ENCODE measurements around the gene ZCCHC10.
"Not testable (repeated sequence)": the region's sequence is repeated elsewhere in the genome, so short reads cannot be mapped to it uniquely, and the experiment has no call there.

ZCCHC10 gene

DNA sequence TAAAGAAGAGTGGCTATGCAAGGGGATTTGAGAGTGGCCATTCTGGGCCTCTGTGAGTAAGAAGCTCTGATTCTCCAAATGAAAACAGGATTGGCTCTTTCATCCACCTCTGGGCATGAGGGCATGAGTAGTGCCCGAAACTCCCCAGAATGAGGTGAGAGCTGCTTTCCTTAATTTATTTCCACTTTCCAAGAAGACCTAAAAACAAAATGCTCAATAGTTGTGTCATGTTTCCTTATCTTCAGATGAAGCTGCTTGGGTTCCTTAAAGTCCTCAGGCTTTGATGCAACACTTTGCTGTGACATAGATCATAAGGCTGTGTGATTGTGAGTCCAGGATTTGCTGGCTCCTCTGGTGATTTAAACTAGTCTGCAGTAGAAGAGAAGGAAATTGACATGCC is 3.1 kb upstream of the ZCCHC10 start:
- DNase-seq (ENCODE audit: low read depth), result no peak
- TF ChIP-seq, protein P1, sequence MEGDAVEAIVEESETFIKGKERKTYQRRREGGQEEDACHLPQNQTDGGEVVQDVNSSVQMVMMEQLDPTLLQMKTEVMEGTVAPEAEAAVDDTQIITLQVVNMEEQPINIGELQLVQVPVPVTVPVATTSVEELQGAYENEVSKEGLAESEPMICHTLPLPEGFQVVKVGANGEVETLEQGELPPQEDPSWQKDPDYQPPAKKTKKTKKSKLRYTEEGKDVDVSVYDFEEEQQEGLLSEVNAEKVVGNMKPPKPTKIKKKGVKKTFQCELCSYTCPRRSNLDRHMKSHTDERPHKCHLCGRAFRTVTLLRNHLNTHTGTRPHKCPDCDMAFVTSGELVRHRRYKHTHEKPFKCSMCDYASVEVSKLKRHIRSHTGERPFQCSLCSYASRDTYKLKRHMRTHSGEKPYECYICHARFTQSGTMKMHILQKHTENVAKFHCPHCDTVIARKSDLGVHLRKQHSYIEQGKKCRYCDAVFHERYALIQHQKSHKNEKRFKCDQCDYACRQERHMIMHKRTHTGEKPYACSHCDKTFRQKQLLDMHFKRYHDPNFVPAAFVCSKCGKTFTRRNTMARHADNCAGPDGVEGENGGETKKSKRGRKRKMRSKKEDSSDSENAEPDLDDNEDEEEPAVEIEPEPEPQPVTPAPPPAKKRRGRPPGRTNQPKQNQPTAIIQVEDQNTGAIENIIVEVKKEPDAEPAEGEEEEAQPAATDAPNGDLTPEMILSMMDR (IDR thresholded peaks at IDR 0.05; ENCODE audit: insufficient read depth, low read depth, low read length, missing control alignments), result no peak
- no peak overlapping the region for H3K4me3 ChIP-seq (ENCODE audit: low read depth, low read length)

DNA sequence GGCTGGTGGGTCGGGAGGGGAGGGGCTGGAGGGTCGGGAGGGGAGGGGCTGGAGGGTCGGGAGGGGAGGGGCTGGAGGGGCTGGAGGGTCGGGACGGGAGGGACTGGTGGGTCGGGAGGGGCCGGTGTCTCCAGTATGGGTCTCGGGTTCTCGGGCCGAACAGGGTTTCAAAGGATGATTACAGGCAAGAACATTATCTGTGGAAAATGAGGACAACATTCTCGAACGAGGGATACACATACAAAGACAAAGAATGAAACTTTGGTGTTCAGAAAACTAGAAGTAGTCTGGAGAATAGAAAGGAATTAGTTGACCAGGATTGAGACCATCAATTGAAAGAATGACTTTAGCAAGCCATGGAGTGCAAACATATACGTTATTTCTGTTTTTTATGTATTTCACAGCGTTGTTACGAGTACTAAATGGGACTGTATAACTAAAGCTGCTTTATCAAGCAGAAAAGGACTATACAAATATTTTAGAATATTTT is 360 bp upstream of the ZCCHC10 start:
- no peak for DNase-seq (ENCODE audit: low read depth)
- H3K4me3 ChIP-seq (ENCODE audit: low read depth, low read length), result peak overlapping the region; percentile 92
- TF ChIP-seq, protein P1 (IDR thresholded peaks at IDR 0.05; ENCODE audit: insufficient read depth, low read depth, low read length, missing control alignments), result no peak

DNA sequence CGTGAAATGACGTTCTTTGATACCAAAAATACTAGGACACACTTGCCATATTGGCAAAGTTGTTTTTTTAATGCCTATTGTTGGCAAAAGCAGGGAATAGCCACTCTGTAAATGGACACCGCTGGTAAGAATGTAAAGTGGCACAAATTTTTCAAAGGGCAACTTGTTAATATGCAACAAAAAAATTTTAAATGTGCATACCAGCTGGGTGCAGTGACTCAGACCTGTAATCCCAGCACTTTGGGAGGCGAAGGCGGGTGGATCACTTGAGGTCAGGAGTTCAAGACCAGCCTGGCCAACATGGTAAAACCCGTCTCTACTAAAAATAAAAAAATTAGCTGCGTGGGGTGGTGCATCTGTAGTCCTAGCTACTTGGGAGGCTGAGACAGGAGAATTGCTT is 6.9 kb downstream of the ZCCHC10 start:
- not testable (repeated sequence) for DNase-seq (ENCODE audit: low read depth); H3K4me3 ChIP-seq (ENCODE audit: low read depth, low read length)

DNA sequence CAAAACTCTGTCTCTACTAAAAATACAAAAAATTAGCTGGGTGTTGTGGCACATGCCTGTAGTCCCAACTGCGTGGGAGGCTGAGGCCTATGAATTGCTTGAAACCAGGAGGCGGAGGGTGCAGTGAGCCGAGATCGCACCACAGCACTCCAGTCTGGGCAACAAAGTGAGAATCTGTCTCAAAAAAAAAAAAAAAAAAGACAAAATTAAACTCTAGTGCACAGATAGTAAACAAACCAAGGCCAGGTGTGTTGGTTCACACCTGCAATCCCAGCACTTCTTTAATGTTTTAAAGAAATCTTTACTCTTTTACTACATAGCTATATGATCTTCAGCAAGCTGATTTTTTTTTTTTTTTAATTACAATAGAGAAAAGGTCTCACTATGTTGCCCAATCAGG is 8.4 kb downstream of the ZCCHC10 start:
- no peak overlapping the region for H3K4me3 ChIP-seq (ENCODE audit: low read depth, low read length)
- TF ChIP-seq, protein P1 (IDR thresholded peaks at IDR 0.05; ENCODE audit: insufficient read depth, low read depth, low read length, missing control alignments), result no peak
- no peak for DNase-seq (ENCODE audit: low read depth)

DNA sequence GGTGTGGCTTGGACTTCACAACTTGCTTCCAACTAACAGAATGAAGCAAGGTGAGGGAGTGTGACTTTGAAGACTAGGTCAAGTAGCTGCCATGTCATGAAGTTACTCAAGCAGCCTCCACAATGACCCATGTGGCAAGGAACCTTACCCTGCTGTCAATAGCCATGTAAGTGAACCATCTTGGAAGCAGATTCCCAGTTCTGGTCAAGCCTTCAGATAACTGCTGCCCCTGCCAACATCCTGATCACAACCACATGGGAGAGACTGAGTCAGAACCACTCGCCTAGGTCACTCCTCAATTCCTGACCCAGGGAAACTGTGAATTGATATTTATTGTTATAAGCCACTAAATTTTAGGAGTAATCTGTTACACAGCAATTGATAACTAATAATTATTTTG is 10.9 kb downstream of the ZCCHC10 start:
- H3K4me3 ChIP-seq (ENCODE audit: low read depth, low read length), result no peak overlapping the region
- DNase-seq (ENCODE audit: low read depth), result no peak
- TF ChIP-seq, protein P1 (IDR thresholded peaks at IDR 0.05; ENCODE audit: insufficient read depth, low read depth, low read length, missing control alignments), result no peak

DNA sequence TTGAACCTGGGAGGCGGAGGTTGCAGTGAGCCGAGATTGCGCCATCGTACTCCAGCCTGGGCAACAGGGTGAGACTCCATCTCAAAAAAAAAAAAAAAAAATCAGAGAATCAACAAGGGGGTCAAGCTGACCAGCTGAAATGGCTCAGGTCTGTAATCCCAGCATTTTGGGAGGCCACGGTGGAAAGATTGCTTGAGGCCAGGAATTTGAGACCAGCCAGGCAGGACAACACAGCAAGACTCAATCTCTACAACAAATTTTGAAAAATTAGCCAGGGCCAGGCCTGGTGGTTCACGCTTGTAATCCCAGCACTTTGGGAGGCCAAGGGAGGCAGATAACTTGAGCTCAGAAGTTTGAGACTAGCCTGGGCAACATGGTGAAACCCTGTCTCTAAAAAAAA is 17.9 kb downstream of the ZCCHC10 start:
- not testable (repeated sequence) for DNase-seq (ENCODE audit: low read depth)

DNA sequence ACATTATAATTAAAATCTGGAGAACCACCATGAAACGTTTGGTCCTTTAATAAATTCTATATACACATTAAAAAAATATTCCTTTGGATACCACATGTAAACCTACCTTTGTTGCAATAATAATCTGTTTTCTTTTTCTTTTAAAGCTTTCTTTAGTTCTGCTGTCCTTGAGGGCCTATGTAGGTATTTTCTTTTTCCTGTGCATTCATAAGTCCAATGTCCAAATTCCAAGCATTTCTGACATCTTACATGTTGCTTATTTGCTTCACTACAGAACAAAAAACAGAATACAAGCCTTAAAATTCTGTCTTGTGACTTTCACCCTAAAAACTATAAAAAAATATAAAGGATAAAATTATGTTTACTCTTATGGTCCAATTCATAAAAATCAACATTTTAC is 19.7 kb downstream of the ZCCHC10 start:
- TF ChIP-seq, protein P1 (IDR thresholded peaks at IDR 0.05; ENCODE audit: insufficient read depth, low read depth, low read length, missing control alignments), result no peak
- no peak overlapping the region for H3K4me3 ChIP-seq (ENCODE audit: low read depth, low read length)
- no peak for DNase-seq (ENCODE audit: low read depth)

More for the DNA sequence above, 17.9 kb downstream of the ZCCHC10 start:
- not testable (repeated sequence) for H3K4me3 ChIP-seq (ENCODE audit: low read depth, low read length)

DNA sequence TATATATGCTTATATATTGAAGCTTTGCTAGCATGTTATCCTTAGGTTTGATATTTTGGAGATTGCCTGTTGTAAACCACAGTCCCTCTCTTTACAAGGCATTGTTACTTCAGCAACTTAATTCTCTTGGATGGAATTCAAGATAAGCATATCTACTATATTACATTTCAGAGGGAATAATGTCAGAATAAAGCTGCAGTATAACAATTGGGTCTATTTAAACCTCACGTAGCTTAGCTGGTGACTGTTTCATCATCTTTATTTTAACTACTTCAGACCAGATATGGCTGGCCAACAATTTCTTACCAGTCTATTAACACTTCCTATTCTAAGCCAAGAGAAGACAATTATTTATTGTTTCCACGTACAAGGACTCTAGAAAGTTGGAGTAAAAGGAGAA is 27.1 kb downstream of the ZCCHC10 start:
- TF ChIP-seq, protein P1 (IDR thresholded peaks at IDR 0.05; ENCODE audit: insufficient read depth, low read depth, low read length, missing control alignments), result no peak
- H3K4me3 ChIP-seq (ENCODE audit: low read depth, low read length), result no peak overlapping the region
- no peak for DNase-seq (ENCODE audit: low read depth)
